DND-41 (cell line): ENCODE results near the gene BPIFB3.

ENCODE experiments used
- ATAC-seq: fragments of 200-7000 bp; cut with Tn5 transposase; 3 replicates; pipeline ENCODE4 v1.9.1; 2021; ENCODE audit warnings: low read depth; ENCODE audit not compliant: insufficient read depth
- DNase-seq: peaks from one replicate; pipeline ENCODE4 v3.0.0-alpha.2; 2020
- H2AFZ ChIP-seq: 2 replicates; pipeline ENCODE4 v1.6.0; 2012; ENCODE audit warnings: low read depth, low read length
- H3K27ac ChIP-seq: 2 replicates; pipeline ENCODE4 v1.5.1; 2012; ENCODE audit warnings: low read length, inconsistent platforms
- H3K27me3 ChIP-seq: fragments of 200-600 bp; sonication (generic); 2 replicates; pipeline ENCODE4 v1.6.0; 2012; ENCODE audit warnings: low read length, mild to moderate bottlenecking, inconsistent platforms; ENCODE audit not compliant: insufficient read depth, poor library complexity
- H3K36me3 ChIP-seq: 2 replicates; pipeline ENCODE4 v1.5.1; 2012; ENCODE audit warnings: low read length, inconsistent platforms; ENCODE audit not compliant: insufficient read depth
- H3K4me1 ChIP-seq: 2 replicates; pipeline ENCODE4 v1.5.1; 2012; ENCODE audit warnings: mild to moderate bottlenecking, low read length; ENCODE audit not compliant: insufficient read depth
- H3K4me2 ChIP-seq: 2 replicates; pipeline ENCODE4 v1.6.0; 2012; ENCODE audit warnings: mild to moderate bottlenecking, moderate library complexity, low read length, inconsistent platforms; ENCODE audit not compliant: insufficient read depth
- H3K4me3 ChIP-seq, 2 experiments: fragments of 200-600 bp in 1 of 2; shearing (Covaris generic) in 1 of 2; 2 replicates each; pipeline ENCODE4 v1.5.1; 2012 to 2016; ENCODE audit warnings: inconsistent platforms in 2 of 2, low read length in 2 of 2, mild to moderate bottlenecking in 2 of 2, low read depth in 1 of 2, moderate library complexity in 1 of 2
- H3K79me2 ChIP-seq: 2 replicates; pipeline ENCODE4 v1.6.0; 2012; ENCODE audit warnings: low read length, inconsistent platforms; ENCODE audit not compliant: insufficient read depth
- H3K9ac ChIP-seq: 2 replicates; pipeline ENCODE4 v1.6.0; 2012; ENCODE audit warnings: low read depth, mild to moderate bottlenecking, inconsistent platforms, low read length, moderate library complexity
- H3K9me3 ChIP-seq: 2 replicates; pipeline ENCODE4 v1.5.1; 2012; ENCODE audit warnings: low read length, moderate library complexity, mild to moderate bottlenecking, inconsistent platforms; ENCODE audit not compliant: insufficient read depth, severe bottlenecking
- H4K20me1 ChIP-seq: 2 replicates; pipeline ENCODE4 v1.6.0; 2012; ENCODE audit warnings: low read length; ENCODE audit not compliant: insufficient read depth
- CTCF ChIP-seq: IDR thresholded peaks from 2 replicates; pipeline ENCODE4 v1.5.1; 2012; ENCODE audit warnings: borderline replicate concordance, low read length, moderate library complexity, mild to moderate bottlenecking; ENCODE audit not compliant: poor library complexity, severe bottlenecking; ENCODE audit errors: extremely low read depth
- EZH2 ChIP-seq: IDR thresholded peaks from 3 replicates; pipeline ENCODE4 v1.6.1; 2012; ENCODE audit warnings: borderline replicate concordance, low read depth, mild to moderate bottlenecking, moderate library complexity, low read length, inconsistent platforms; ENCODE audit not compliant: severe bottlenecking

The BPIFB3 gene

GRCh38 chr20:33083544-33084340, 30.0 kb downstream of the BPIFB3 start:
- H3K4me2 ChIP-seq: no peak overlapping the region
- H3K4me3 ChIP-seq: no peak overlapping the region
- peaks cover 3% of the 10 kb centered on the region for H3K27me3 ChIP-seq
- H2AFZ ChIP-seq: no peak overlapping the region
- H4K20me1 ChIP-seq: no peaks in the 10 kb centered on the region
- TF ChIP-seq EZH2 (no peak), CTCF (no peak)
- H3K79me2 ChIP-seq: no peaks in the 10 kb centered on the region
- H3K9me3 ChIP-seq: no peaks in the 10 kb centered on the region
- H3K27ac ChIP-seq: no peak overlapping the region
- no peaks in the 10 kb centered on the region for H3K36me3 ChIP-seq
- DNase-seq (no peak), ATAC-seq (no peak)
- no peaks in the 10 kb centered on the region for H3K4me1 ChIP-seq
- no peak overlapping the region for H3K9ac ChIP-seq

GRCh38 chr20:33084722-33085121, 31.0 kb downstream of the BPIFB3 start:
- Histone ChIP-seq H3K27me3 (peaks cover 3% of the 10 kb centered on the region), H3K4me3 (no peak overlapping the region), H3K9me3 (no peaks in the 10 kb centered on the region), H3K4me2 (no peak overlapping the region), H2AFZ (no peak overlapping the region), H3K4me1 (no peaks in the 10 kb centered on the region), H3K36me3 (no peaks in the 10 kb centered on the region), H4K20me1 (no peaks in the 10 kb centered on the region), H3K9ac (no peak overlapping the region), H3K27ac (no peak overlapping the region), H3K79me2 (no peaks in the 10 kb centered on the region)
- ATAC-seq (no peak), DNase-seq (no peak)
- TF ChIP-seq EZH2 (no peak), CTCF (no peak)

GRCh38 chr20:33086052-33086722, 32.5 kb downstream of the BPIFB3 start:
- Histone ChIP-seq H2AFZ (no peak overlapping the region), H3K36me3 (no peaks in the 10 kb centered on the region), H3K79me2 (no peaks in the 10 kb centered on the region), H3K9ac (no peak overlapping the region), H3K27me3 (peaks cover 3% of the 10 kb centered on the region), H4K20me1 (no peaks in the 10 kb centered on the region), H3K4me3 (no peak overlapping the region), H3K4me2 (no peak overlapping the region), H3K4me1 (no peaks in the 10 kb centered on the region), H3K9me3 (no peaks in the 10 kb centered on the region), H3K27ac (no peak overlapping the region)
- TF ChIP-seq CTCF (no peak), EZH2 (no peak)
- no peak for DNase-seq
- ATAC-seq: no peak
